GM19397 (cell line): Measurements from ENCODE around the gene SEPTIN1.
"Not testable (repeated sequence)": the region's sequence is repeated elsewhere in the genome, so short reads cannot be mapped to it uniquely, and the experiment has no call there.

Source experiments
- ATAC-seq: cut with Tn5 transposase; IDR thresholded peaks from one replicate; pipeline ENCODE4 v1.9.1; 2021; ENCODE audit warnings: mild to moderate bottlenecking, moderate library complexity; ENCODE audit not compliant: unreplicated experiment

Gene SEPTIN1

GRCh38 chr16:30358577-30358936, 23.8 kb downstream of the SEPTIN1 start:
- no peak for ATAC-seq

GRCh38 chr16:30357715-30358576, 24.4 kb downstream of the SEPTIN1 start:
- ATAC-seq: no peak

- ATAC-seq: no peak
Observed at GRCh38 chr16:30357085-30357714, 25.2 kb downstream of the SEPTIN1 start.

GRCh38 chr16:30356401-30357084, 25.8 kb downstream of the SEPTIN1 start:
- no peak for ATAC-seq

GRCh38 chr16:30355954-30356308, 26.4 kb downstream of the SEPTIN1 start:
- no peak for ATAC-seq

GRCh38 chr16:30355144-30355953, 27.0 kb downstream of the SEPTIN1 start, which contains the start of gene CD2BP2:
TSS of gene CD2BP2 (minus strand) at chr16:30355308. CDS start at chr16:30354681, 627 bp downstream.
- ATAC-seq: peak; percentile 59

GRCh38 chr16:30354423-30355143, 27.8 kb downstream of the SEPTIN1 start:
- no peak for ATAC-seq

GRCh38 chr16:30353438-30354129, 28.8 kb downstream of the SEPTIN1 start:
- ATAC-seq: no peak

- no peak for ATAC-seq
Observed at GRCh38 chr16:30352488-30353401, 29.6 kb downstream of the SEPTIN1 start.

GRCh38 chr16:30351586-30352419, 30.6 kb downstream of the SEPTIN1 start:
- ATAC-seq: no peak

- ATAC-seq: no peak
Observed at GRCh38 chr16:30351001-30351441, 31.3 kb downstream of the SEPTIN1 start.

GRCh38 chr16:30350134-30350871, 32.1 kb downstream of the SEPTIN1 start:
- ATAC-seq: no peak

- peak; percentile 44 for ATAC-seq
Observed at GRCh38 chr16:30349675-30350074, 32.7 kb downstream of the SEPTIN1 start.

- ATAC-seq: no peak
Observed at GRCh38 chr16:30348929-30349328, 33.4 kb downstream of the SEPTIN1 start.

GRCh38 chr16:30348113-30348512, 34.2 kb downstream of the SEPTIN1 start:
- no peak for ATAC-seq

GRCh38 chr16:30346286-30346685, 36.1 kb downstream of the SEPTIN1 start:
- ATAC-seq: no peak

- not testable (repeated sequence) for ATAC-seq
Observed at GRCh38 chr16:30343491-30343820, 38.9 kb downstream of the SEPTIN1 start.
